ENCODE data around the gene MYD88. TPM values are rescaled to one million over a fixed set of nuclear protein-coding genes. Genes with fewer than 3 reads are reported as not detected.
"Not testable (repeated sequence)": the region's sequence is repeated elsewhere in the genome, so short reads cannot be mapped to it uniquely, and the experiment has no call there.

Gene MYD88
- polyA plus RNA-seq, 1 donor from 2014 or later: 0.14 TPM

DNA sequence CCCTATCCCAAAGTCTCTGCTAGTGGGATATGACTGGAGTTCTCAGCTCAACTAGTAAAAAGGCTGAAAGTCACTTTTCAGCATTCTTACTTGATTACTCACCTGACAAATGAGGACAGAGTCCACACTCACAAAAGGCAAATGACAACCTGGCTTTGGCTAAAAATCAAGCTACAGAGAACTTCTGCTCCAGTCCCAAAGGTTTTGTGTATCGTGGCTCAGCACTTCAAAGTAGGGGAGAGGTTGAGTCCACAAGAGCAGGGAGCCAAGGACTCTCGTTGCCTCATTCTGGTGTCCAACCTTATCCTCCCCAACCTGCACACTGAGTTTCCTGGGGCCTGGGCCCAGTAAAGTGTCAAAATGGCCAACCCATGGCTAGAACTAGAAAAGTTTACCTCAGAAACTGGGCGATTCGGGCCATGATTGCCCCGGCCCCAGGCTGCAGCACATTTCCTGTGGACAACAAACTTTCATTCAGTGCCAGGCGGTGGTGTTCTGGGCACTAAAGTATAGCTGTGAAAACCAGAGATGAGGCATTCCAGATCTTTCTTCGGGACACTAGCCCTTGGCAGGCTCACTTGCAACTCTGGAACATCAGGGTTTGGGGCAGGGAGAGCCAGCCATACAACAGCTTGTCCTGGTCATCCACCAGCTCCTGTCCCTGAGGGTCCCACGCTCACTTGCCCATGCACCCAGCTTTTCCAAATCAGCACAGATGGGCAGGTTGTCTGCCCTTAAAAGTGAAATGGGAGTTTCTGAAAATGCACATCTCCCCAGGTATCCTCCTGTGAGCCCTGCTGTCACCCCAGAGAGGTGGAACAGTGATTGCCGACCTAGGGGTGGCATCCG is 4.7 kb upstream of the MYD88 start:
- Histone ChIP-seq H3K79me2 (replicated peaks; ENCODE audit: insufficient read depth, low read length) (peaks cover 7% of the 10 kb centered on the region), H4K20me1 (ENCODE audit: insufficient read depth) (no peaks in the 10 kb centered on the region), H3K9me2 (ENCODE audit: insufficient read depth, low read length) (no peaks in the 10 kb centered on the region), H3K36me3 (ENCODE audit: insufficient read depth, low read length) (no peaks in the 10 kb centered on the region), H3K4me2 (ENCODE audit: low read length) (no peak overlapping the region), H2AFZ (ENCODE audit: low read depth, low read length) (no peak overlapping the region), H3F3A (ENCODE audit: insufficient read depth, low read length, poor library complexity, severe bottlenecking) (no peaks in the 10 kb centered on the region), H3K27ac (ENCODE audit: low read length) (no peak overlapping the region), H3K27me3 (ENCODE audit: insufficient read depth, low read depth, low read length) (peaks cover 9% of the 10 kb centered on the region), H3K9me3 (ENCODE audit: low read length) (no peaks in the 10 kb centered on the region), H3K4me3 (ENCODE audit: low read length) (no peak overlapping the region), H3K9ac (ENCODE audit: low read length) (no peak overlapping the region)
- TF ChIP-seq EZH2 (IDR thresholded peaks at IDR 0.05; ENCODE audit: borderline replicate concordance, insufficient read depth, low read length, poor library complexity, severe bottlenecking): no peak

DNA sequence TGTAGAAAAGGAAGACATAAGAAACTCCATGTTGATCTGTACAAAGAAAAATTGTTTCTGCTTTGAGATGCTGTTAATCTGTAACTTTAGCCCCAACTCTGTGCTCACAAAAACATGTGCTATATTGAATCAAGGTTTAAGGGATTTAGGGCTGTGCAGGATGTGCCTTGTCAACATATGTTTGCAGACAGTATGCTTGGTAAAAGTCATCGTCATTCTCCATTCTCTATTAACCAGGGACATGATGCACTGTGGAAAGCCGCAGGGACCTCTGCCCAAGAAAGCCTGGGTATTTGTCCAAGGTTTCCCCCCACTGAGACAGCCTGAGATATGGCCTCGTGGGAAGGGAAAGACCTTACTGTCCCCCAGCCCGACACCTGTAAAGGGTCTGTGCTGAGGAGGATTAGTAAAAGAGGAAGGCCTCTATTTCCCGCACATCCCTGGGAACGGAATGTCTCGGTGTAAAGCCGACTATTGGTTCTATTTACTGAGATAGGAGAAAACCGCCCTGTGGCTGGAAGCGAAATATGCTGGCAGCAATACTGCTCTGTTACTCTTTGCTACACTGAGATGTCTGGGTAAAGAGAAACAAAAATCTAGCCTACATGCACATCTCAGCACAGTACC is 3.8 kb upstream of the MYD88 start:
- peaks cover 18% of the 10 kb centered on the region for H3K27me3 ChIP-seq (ENCODE audit: insufficient read depth, low read depth, low read length)
- not testable (repeated sequence) for H3K9me3 ChIP-seq (ENCODE audit: low read length)

DNA sequence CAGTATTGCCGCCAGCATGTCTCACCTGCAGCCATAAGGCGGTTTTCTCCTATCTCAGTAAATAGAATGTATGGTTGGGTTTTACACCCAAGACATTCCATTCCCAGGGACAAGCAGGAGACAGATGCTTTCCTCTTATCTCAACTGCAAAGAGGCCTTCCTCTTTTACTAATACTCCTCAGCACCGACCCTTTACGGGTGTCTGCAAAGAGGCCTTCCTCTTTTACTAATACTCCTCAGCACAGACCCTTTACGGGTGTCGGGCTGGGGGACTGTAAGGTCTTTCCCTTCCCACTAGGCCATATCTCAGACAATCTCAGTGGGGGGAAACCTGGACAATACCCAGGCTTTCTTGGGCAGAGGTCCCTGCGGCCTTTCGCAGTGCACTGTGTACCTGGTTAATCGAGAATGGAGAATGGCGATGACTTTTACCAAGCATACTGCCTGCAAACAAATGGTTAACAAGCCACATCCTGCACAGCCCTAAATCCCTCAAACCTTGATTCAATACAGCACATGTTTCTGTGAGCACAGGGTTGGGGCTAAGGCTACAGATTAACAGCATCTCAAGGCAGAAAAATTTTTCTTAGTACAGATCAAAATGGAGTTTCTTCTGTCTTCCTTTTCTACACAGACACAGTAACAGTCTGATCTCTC is 2.7 kb upstream of the MYD88 start:
- Histone ChIP-seq H3K27ac (ENCODE audit: low read length) (peak overlapping the region; percentile 42), H3K4me2 (ENCODE audit: low read length) (peak overlapping the region; percentile 82), H3K4me3 (ENCODE audit: low read length) (peak overlapping the region; percentile 93), H2AFZ (ENCODE audit: low read depth, low read length) (peak overlapping the region; percentile 73), H3K27me3 (ENCODE audit: insufficient read depth, low read depth, low read length) (peaks cover 20% of the 10 kb centered on the region), H3K9ac (ENCODE audit: low read length) (peak overlapping the region; percentile 80)
- H3K9me3 ChIP-seq (ENCODE audit: low read length); H4K20me1 ChIP-seq (ENCODE audit: insufficient read depth); H3K9me2 ChIP-seq (ENCODE audit: insufficient read depth, low read length); H3K36me3 ChIP-seq (ENCODE audit: insufficient read depth, low read length); H3K79me2 ChIP-seq (replicated peaks; ENCODE audit: insufficient read depth, low read length); H3F3A ChIP-seq (ENCODE audit: insufficient read depth, low read length, poor library complexity, severe bottlenecking): not testable (repeated sequence)
- TF ChIP-seq MXI1 (conservative IDR thresholded peaks at IDR 0.05; ENCODE audit: poor library complexity, severe bottlenecking): peak; percentile 20

More for the DNA sequence above, 3.8 kb upstream of the MYD88 start:
- H3K36me3 ChIP-seq (ENCODE audit: insufficient read depth, low read length); H3K79me2 ChIP-seq (replicated peaks; ENCODE audit: insufficient read depth, low read length); H2AFZ ChIP-seq (ENCODE audit: low read depth, low read length); H3K4me2 ChIP-seq (ENCODE audit: low read length); H3K27ac ChIP-seq (ENCODE audit: low read length); H3K9me2 ChIP-seq (ENCODE audit: insufficient read depth, low read length); H3K9ac ChIP-seq (ENCODE audit: low read length); H3F3A ChIP-seq (ENCODE audit: insufficient read depth, low read length, poor library complexity, severe bottlenecking); H4K20me1 ChIP-seq (ENCODE audit: insufficient read depth): not testable (repeated sequence)
- peak overlapping the region; percentile 93 for H3K4me3 ChIP-seq (ENCODE audit: low read length)

DNA sequence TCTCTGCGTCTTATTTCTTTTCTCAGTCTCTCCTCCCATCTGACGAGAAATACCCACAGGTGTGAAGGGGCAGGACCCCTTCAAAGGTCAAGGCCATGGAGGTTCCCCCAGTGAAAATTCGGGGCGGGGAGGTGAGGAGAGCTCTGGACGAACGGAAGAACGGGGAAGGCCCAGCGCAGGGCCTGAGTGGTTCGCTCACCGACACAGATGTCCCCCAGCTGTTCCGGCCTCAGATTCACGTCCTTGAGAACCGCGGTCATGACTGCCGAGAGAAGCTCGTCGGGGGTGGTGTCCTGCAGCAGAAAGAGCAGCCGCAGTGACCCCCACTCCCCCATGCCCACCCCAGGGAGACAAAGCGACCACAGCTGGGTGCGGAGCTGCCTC is 2.1 kb upstream of the MYD88 start:
- Histone ChIP-seq H4K20me1 (ENCODE audit: insufficient read depth) (no peaks in the 10 kb centered on the region), H3K27me3 (ENCODE audit: insufficient read depth, low read depth, low read length) (peaks cover 20% of the 10 kb centered on the region), H3K9me2 (ENCODE audit: insufficient read depth, low read length) (no peaks in the 10 kb centered on the region), H2AFZ (ENCODE audit: low read depth, low read length) (peak overlapping the region; percentile 73), H3K79me2 (replicated peaks; ENCODE audit: insufficient read depth, low read length) (peaks cover 7% of the 10 kb centered on the region), H3K9ac (ENCODE audit: low read length) (peak overlapping the region; percentile 80), H3K27ac (ENCODE audit: low read length) (peak overlapping the region; percentile 42), H3F3A (ENCODE audit: insufficient read depth, low read length, poor library complexity, severe bottlenecking) (no peaks in the 10 kb centered on the region), H3K4me3 (ENCODE audit: low read length) (peak overlapping the region; percentile 93), H3K4me2 (ENCODE audit: low read length) (peak overlapping the region; percentile 82), H3K36me3 (ENCODE audit: insufficient read depth, low read length) (no peaks in the 10 kb centered on the region), H3K9me3 (ENCODE audit: low read length) (no peaks in the 10 kb centered on the region)
- TF ChIP-seq, protein P1, sequence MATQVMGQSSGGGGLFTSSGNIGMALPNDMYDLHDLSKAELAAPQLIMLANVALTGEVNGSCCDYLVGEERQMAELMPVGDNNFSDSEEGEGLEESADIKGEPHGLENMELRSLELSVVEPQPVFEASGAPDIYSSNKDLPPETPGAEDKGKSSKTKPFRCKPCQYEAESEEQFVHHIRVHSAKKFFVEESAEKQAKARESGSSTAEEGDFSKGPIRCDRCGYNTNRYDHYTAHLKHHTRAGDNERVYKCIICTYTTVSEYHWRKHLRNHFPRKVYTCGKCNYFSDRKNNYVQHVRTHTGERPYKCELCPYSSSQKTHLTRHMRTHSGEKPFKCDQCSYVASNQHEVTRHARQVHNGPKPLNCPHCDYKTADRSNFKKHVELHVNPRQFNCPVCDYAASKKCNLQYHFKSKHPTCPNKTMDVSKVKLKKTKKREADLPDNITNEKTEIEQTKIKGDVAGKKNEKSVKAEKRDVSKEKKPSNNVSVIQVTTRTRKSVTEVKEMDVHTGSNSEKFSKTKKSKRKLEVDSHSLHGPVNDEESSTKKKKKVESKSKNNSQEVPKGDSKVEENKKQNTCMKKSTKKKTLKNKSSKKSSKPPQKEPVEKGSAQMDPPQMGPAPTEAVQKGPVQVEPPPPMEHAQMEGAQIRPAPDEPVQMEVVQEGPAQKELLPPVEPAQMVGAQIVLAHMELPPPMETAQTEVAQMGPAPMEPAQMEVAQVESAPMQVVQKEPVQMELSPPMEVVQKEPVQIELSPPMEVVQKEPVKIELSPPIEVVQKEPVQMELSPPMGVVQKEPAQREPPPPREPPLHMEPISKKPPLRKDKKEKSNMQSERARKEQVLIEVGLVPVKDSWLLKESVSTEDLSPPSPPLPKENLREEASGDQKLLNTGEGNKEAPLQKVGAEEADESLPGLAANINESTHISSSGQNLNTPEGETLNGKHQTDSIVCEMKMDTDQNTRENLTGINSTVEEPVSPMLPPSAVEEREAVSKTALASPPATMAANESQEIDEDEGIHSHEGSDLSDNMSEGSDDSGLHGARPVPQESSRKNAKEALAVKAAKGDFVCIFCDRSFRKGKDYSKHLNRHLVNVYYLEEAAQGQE (IDR thresholded peaks at IDR 0.05; ENCODE audit: borderline replicate concordance): no peak
- TF ChIP-seq TAF1 (IDR thresholded peaks at IDR 0.05; ENCODE audit: low read depth): no peak
- TF ChIP-seq POLR2AphosphoS5 (IDR thresholded peaks at IDR 0.05): no peak
- TF ChIP-seq MXI1 (conservative IDR thresholded peaks at IDR 0.05; ENCODE audit: poor library complexity, severe bottlenecking): no peak
- no peak for TF ChIP-seq SMC3 (conservative IDR thresholded peaks at IDR 0.05; ENCODE audit: poor library complexity)
- no peak for TF ChIP-seq RAD21 (conservative IDR thresholded peaks at IDR 0.05)
- no peak for TF ChIP-seq EZH2 (IDR thresholded peaks at IDR 0.05; ENCODE audit: borderline replicate concordance, insufficient read depth, low read length, poor library complexity, severe bottlenecking)

Data from neural cell (in vitro differentiated cells).